ENCODE results near the gene ELP5.

Gene ELP5

GRCh38 chr17:7252176-7253043, at the start of gene ELP5:
Gene ELP5 (plus strand): TSS chr17:7252215. CDS start chr17:7252551, 336 bp downstream.
- DNase-seq, result peak; percentile 84

GRCh38 chr17:7203391-7203790, 48.6 kb upstream of the ELP5 start:
- no peak for DNase-seq

- DNase-seq, result peak; percentile 33
Observed at GRCh38 chr17:7204336-7204735, 47.7 kb upstream of the ELP5 start.

GRCh38 chr17:7204828-7205461, 47.1 kb upstream of the ELP5 start:
- peak; percentile 94 for DNase-seq

GRCh38 chr17:7205561-7205960, 46.5 kb upstream of the ELP5 start:
- DNase-seq, result no peak

- DNase-seq, result no peak
Observed at GRCh38 chr17:7207120-7208001, 44.7 kb upstream of the ELP5 start.

GRCh38 chr17:7208027-7208571, 43.9 kb upstream of the ELP5 start:
- DNase-seq, result no peak

GRCh38 chr17:7208754-7209460, 43.1 kb upstream of the ELP5 start:
- no peak for DNase-seq

- DNase-seq, result no peak
Observed at GRCh38 chr17:7211491-7212273, 40.3 kb upstream of the ELP5 start.

GRCh38 chr17:7213895-7214299, 38.1 kb upstream of the ELP5 start:
- DNase-seq, result no peak

GRCh38 chr17:7214300-7215135, 37.5 kb upstream of the ELP5 start:
- DNase-seq, result peak; percentile 99

GRCh38 chr17:7215136-7215638, 36.8 kb upstream of the ELP5 start:
- DNase-seq, result no peak

GRCh38 chr17:7215652-7216180, 36.3 kb upstream of the ELP5 start:
- DNase-seq, result no peak

GRCh38 chr17:7216242-7217112, 35.5 kb upstream of the ELP5 start:
- no peak for DNase-seq

GRCh38 chr17:7217113-7217987, 34.7 kb upstream of the ELP5 start:
- DNase-seq, result no peak

- no peak for DNase-seq
Observed at GRCh38 chr17:7218166-7218565, 33.8 kb upstream of the ELP5 start.

GRCh38 chr17:7218758-7219157, 33.3 kb upstream of the ELP5 start:
- no peak for DNase-seq

- DNase-seq, result no peak
Observed at GRCh38 chr17:7219229-7219811, 32.7 kb upstream of the ELP5 start.
